Measurements from ENCODE around the gene SYNE4.
"Not testable (repeated sequence)": the region's sequence is repeated elsewhere in the genome, so short reads cannot be mapped to it uniquely, and the experiment has no call there.

The SYNE4 gene

DNA sequence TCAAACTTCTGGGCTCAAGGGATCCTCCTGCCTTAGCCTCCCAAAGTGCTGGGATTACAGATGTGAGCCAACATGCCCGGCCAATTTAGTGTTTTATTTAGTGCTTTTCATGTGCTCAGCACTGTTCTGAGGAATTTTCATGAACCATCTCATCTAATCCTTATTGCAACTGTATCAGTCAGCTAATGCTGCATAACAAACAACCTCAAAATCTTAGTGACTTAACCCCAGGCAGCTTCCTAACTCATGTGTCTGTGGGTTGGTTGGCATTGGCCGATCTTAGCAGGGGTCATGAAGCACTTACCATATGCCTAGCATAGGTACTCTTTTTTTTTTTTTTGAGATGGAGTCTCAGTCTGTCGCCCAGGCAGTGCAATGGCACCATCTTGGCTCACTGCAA is 19.8 kb downstream of the SYNE4 start:
- DNase-seq: no peak

- DNase-seq: no peak
These were observed 21.1 kb downstream of the SYNE4 start for GRCh38 chr19:35987571-35987896.

DNA sequence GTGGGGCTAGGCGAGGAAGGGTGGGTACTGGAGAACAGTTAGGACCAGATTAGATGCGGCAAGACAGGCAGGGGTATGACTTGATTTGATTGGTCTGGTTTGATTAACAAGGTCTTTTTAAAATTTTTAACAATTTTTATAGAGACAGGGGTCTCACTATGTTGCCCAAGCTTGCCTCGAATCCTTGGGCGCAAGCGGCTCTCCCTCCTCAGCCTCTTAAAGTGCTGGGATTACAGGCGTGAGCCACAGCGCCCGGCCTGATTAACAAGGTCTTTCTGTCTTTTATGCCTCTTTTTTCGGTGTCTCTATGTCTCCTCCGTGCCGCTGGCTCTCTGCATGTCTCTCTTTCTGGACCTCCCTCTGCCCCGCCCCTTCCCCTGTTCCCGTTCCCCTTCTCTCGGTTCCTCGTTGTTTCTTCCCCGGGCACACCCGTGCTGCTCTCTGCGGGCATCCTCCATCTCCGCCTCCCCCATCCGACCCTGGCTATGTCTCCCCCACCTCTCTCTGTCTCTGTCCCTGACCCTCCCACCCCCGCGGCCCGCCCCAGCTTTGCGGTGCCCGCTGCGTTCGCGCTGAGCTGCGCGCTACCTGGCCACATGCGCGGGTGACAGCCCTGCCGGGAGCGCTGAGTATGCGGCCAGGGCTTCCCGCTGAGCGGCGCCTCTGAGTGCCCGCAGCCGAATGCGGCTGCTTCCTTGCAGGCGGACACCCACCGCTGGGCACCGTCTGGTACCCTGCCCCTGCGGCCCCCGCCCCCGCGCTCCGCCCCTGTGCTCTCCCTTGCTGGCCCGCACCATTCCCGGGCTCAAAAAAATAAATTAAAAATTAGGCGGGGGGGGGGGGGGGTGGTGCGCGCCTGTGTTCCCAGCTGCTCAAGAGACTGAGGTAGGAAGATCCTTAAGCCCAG is 21.7 kb downstream of the SYNE4 start:
- DNase-seq: peak; percentile 45 to 53

- DNase-seq: no peak
These were observed 22.5 kb downstream of the SYNE4 start for GRCh38 chr19:35986111-35986510.

GRCh38 chr19:35983177-35983576 is 25.4 kb downstream of the SYNE4 start:
- no peak for DNase-seq

DNA sequence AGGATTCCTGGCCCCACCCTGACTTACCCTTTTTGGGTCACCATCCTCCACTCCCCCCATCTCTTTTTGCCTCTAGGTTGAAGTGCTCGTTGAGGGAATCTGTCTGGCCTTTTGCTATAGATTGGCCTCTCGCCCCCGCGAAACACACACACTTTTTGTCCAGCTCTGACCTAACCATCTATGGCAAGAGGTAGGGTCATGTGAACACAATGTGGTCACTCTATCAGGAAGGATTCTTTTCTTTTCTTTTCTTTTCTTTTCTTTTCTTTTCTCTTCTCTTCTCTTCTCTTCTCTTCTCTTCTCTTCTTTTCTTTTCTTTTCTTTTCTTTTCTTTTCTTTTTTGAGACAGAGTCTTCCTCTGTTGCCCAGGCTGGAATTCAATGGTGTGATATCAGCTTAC is 27.6 kb downstream of the SYNE4 start:
- DNase-seq: not testable (repeated sequence)

DNA sequence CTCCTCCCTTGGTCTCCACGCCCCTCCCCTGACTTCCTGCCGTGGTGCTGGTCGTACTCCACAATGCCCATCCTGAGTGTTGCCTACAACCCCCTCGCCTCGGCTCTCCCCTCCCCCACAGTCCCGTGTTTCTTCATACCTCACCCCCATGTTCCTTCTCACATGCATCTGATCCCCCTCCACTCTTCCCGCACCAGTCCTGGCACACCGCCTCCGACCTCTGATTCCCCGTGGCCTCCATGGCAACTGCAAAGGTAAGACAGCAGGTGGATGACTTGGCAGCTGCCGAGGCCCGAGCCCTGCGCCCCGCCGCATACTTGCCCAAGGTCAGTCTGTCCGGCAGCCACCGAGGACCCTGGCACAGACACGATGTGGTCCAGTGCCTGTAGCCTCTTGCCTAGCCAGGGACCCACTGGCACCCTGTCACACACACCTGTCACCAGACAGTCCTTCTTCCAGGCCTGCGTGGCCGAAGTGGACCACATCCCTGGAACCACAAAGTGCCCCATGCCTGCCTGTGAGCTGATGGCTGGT is 29.7 kb downstream of the SYNE4 start:
- no peak for DNase-seq

- no peak for DNase-seq
These were observed 30.3 kb downstream of the SYNE4 start for GRCh38 chr19:35978271-35978670.

GRCh38 chr19:35977446-35978222 is 31.0 kb downstream of the SYNE4 start:
- peak; percentile 46 to 58 for DNase-seq

GRCh38 chr19:35975608-35976214 is 32.9 kb downstream of the SYNE4 start:
- DNase-seq: no peak

DNA sequence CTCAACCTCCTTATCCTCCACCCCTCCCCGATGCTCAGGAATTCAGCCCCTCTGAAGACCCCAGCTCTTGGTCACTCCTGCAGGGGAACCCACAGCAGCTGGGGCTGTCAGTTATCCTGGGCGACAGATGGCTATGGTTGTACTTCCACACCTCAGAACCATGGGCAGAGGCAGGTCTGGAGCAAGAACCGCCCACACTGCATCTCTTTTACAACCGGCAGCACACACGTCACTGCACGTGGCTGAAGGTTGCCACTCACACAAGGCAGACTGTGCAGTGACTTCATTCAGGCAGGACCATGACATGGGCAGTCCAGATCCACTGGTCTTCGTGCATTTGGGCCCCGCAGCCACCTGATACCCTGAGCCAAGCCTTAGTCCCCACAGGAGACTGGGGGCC is 35.1 kb downstream of the SYNE4 start:
- DNase-seq: no peak

DNA sequence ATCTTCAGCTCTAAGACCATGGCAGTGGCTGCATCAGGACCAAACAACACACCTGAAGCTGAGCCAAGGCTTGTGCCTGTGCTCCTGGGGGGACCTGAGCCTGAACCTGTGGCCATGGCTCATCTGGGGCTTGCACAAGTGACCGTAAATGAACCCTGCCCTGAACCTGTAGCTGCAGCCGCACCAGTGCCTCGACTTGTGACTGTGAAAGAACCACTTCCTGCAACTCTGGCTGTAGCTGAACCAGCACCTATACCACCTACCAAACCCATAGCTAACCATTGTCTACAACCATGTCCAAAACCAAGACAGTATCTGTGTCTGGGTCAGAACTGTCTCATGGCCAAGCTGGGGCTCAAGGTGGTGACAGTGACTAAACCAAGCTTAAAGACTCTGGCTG is 41.8 kb downstream of the SYNE4 start:
- DNase-seq: no peak

DNA sequence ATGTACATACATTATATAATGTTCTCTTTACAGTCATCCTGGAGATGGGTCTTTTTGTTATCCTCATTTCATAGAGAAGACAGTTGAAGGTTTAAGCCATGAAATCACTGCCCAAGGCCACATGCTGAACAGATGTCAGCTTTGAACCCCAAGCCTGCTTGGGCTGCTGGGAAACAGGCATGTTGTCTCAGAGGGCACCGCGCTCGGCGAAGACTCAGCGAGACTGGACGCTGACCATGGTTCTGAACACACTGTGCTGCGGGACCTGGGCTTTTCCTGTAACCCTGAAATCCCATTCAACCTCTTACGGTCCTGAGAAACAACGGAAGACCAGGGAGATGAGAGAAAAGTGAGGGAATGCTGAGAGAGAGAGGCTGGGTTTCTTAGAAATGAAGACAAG is 45.1 kb downstream of the SYNE4 start:
- DNase-seq: peak; percentile 53 to 61

- no peak for DNase-seq
These were observed 48.1 kb downstream of the SYNE4 start for GRCh38 chr19:35960432-35960972.

DNA sequence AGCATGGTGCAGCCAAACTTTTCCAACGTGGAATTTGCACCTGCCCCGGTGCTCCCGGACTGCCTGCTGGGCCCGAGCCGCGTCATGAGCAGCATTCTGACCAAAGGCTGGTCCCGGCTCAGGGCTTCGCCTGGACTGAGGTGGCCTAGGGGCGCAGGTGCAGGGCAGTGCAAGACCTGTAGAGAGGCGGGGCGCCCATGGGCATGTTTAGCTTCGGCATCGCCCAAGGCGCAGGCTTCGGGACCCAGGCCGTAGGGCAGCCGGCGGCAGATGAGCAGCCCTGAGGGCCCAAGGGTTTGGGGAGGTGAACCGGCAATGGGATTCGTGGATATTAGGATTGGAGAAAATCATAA is 48.7 kb downstream of the SYNE4 start:
- no peak for DNase-seq

GRCh38 chr19:35959040-35959967 is 49.3 kb downstream of the SYNE4 start:
- DNase-seq: peak; percentile 73 to 82

DNA sequence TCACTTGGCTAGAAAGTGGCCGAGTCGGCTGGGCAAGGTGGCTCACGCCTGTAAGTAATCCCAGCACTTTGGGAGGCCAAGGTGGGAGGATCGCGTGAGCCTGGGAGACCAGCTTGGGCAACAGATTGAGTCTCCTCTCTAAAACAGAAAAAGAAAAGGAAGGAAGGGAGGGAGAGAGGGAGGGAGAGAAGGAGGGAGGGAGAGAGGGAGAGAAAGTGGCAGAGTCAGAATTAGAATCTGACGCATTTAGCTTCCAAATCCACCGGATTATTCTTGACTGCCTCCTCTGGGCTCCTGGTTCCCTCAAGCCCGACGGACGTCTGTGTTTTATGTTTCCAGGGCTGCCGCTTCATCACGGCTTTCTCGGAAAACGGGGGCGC is 50.0 kb downstream of the SYNE4 start:
- no peak for DNase-seq

- not testable (repeated sequence) for DNase-seq
These were observed 51.2 kb downstream of the SYNE4 start for GRCh38 chr19:35957411-35957810.

- DNase-seq: no peak
These were observed 52.6 kb downstream of the SYNE4 start for GRCh38 chr19:35955881-35956634.

Measured in activated T-cell treated with anti-CD3 and anti-CD28 coated beads, Interleukin-2, amount 50 U/mL, for 48 hours (primary cell).